CD4-positive, alpha-beta T cell (primary cell): ENCODE results near the gene MAST2. TPM values are rescaled to one million over a fixed set of nuclear protein-coding genes. Genes with fewer than 3 reads are reported as not detected.

Experiments used
- ATAC-seq: fragments of 200-7000 bp; cut with Tn5 transposase; one replicate; pipeline ENCODE4 v1.10.0; 2022; ENCODE audit warnings: mild to moderate bottlenecking; ENCODE audit not compliant: poor library complexity
- CTCF ChIA-PET: fragments of 350-600 bp; sonication (Branson Sonifier 250); formaldehyde crosslinking; loops from one replicate; lab custom pipeline; 2021; ENCODE audit warnings: antibody characterized with exemption, inconsistent platforms; lab: Charles Lee
- POLR2A ChIA-PET: fragments of 350-600 bp; sonication (Branson Sonifier 250); formaldehyde crosslinking; loops from one replicate; lab custom pipeline; 2021; ENCODE audit warnings: antibody characterized with exemption, inconsistent platforms; lab: Charles Lee
- DNase-seq, 14 experiments: peaks; one replicate each; pipeline ENCODE4 v3.0.0-alpha.2; 2013 to 2020; ENCODE audit warnings: mixed read lengths in 2 of 14
- H3K27ac ChIP-seq, 2 donors: one replicate each; pipeline versions ENCODE4 v1.5.1 to v1.7.0; 2013; ENCODE audit warnings: low read length in 2 of 2, low read depth in 1 of 2, mild to moderate bottlenecking in 1 of 2
- H3K27me3 ChIP-seq, 2 experiments: 1 replicate in 1 of 2; 2 replicates in 1 of 2; pipeline versions ENCODE4 v1.6.1 to v1.7.0; 2013; ENCODE audit warnings: low read length in 2 of 2, control low read depth in 1 of 2, mild to moderate bottlenecking in 1 of 2, moderate library complexity in 1 of 2; ENCODE audit not compliant: insufficient read depth in 2 of 2, control insufficient read depth in 1 of 2
- H3K36me3 ChIP-seq: one replicate; pipeline ENCODE4 v1.6.1; 2013; ENCODE audit warnings: low read length, control low read depth; ENCODE audit not compliant: insufficient read depth
- H3K4me1 ChIP-seq: one replicate; pipeline ENCODE4 v1.6.1; 2013; ENCODE audit warnings: low read length, control low read depth; ENCODE audit not compliant: insufficient read depth
- H3K4me3 ChIP-seq: one replicate; pipeline ENCODE4 v1.5.1; 2013; ENCODE audit warnings: mild to moderate bottlenecking, low read length, moderate library complexity
- H3K9me3 ChIP-seq, 2 experiments: 1 replicate in 1 of 2; 2 replicates in 1 of 2; pipeline versions ENCODE4 v1.6.1 to v1.7.0; 2013; ENCODE audit warnings: low read length in 2 of 2, mild to moderate bottlenecking in 2 of 2, control low read depth in 1 of 2, moderate library complexity in 1 of 2; ENCODE audit not compliant: control insufficient read depth in 1 of 2, insufficient read depth in 1 of 2
- H3K27ac Mint-ChIP-seq: one replicate; pipeline ENCODE4 v1.8.0; 2020; ENCODE audit warnings: mixed read lengths
- H3K27me3 Mint-ChIP-seq: one replicate; pipeline ENCODE4 v1.8.0; 2021; ENCODE audit warnings: mixed read lengths
- H3K36me3 Mint-ChIP-seq: one replicate; pipeline ENCODE4 v1.8.0; 2021; ENCODE audit warnings: low read depth, mixed read lengths
- H3K4me1 Mint-ChIP-seq: one replicate; pipeline ENCODE4 v1.8.0; 2021; ENCODE audit warnings: low read depth, mixed read lengths
- H3K4me3 Mint-ChIP-seq: one replicate; pipeline ENCODE4 v1.8.0; 2020; ENCODE audit warnings: mild to moderate bottlenecking, mixed read lengths
- H3K9me3 Mint-ChIP-seq: one replicate; pipeline ENCODE4 v1.8.0; 2020; ENCODE audit warnings: mixed read lengths
- CTCF ChIP-seq: fragments of 200-600 bp; IDR thresholded peaks from one replicate; pipeline ENCODE4 v1.8.0; 2022; ENCODE audit warnings: antibody characterized with exemption, mild to moderate bottlenecking
- intact Hi-C, 2 experiments: fragments of 100-400 bp; cut with DNase I in 1 of 2; cut with micrococcal nuclease in 1 of 2; formaldehyde crosslinking; loops; one replicate each; pipeline versions ENCODE4 v1.15.1 to v1.9.0; 2023 to 2025; cut with DNase I, micrococcal nuclease
- total RNA-seq, 174 experiments: library from RNA in 2 of 174; stranded (reverse) in 2 of 174; gene quantifications; one replicate each; pipeline ENCODE4 v1.2.3 and lab custom pipeline; 2021 to 2026

The MAST2 gene
- total RNA-seq, 2 experiments from 2014 or later, result 5.7 to 6.5 TPM

GRCh38 chr1:46021046-46021996, 217.9 kb downstream of the MAST2 start:
- ATAC-seq (no peak), DNase-seq (no peak)
- no peaks in the 10 kb centered on the region for H3K9me3 ChIP-seq
- no peak overlapping the region for H3K27ac Mint-ChIP-seq
- no peak for TF ChIP-seq CTCF
- no peaks in the 10 kb centered on the region for H3K4me1 ChIP-seq
- H3K4me1 Mint-ChIP-seq, result no peaks in the 10 kb centered on the region
- H3K36me3 ChIP-seq, result peaks cover 2% of the 10 kb centered on the region
- POLR2A ChIA-PET, result no interaction called here
- H3K4me3 ChIP-seq, result no peak overlapping the region
- H3K4me3 Mint-ChIP-seq, result no peak overlapping the region
- CTCF ChIA-PET, result no interaction called here
- no peaks in the 10 kb centered on the region for H3K9me3 Mint-ChIP-seq
- H3K36me3 Mint-ChIP-seq, result no peaks in the 10 kb centered on the region
- H3K27me3 ChIP-seq, result no peaks in the 10 kb centered on the region
- H3K27ac ChIP-seq, result no peak overlapping the region
- intact Hi-C loops, result no loop called here
- no peaks in the 10 kb centered on the region for H3K27me3 Mint-ChIP-seq

GRCh38 chr1:46026531-46026930, 223.1 kb downstream of the MAST2 start:
- no peaks in the 10 kb centered on the region for H3K9me3 ChIP-seq
- peaks cover 7% of the 10 kb centered on the region for H3K36me3 ChIP-seq
- Mint-ChIP-seq H3K27ac (no peak overlapping the region), H3K36me3 (no peaks in the 10 kb centered on the region), H3K27me3 (no peaks in the 10 kb centered on the region), H3K9me3 (no peaks in the 10 kb centered on the region), H3K4me1 (no peaks in the 10 kb centered on the region), H3K4me3 (no peak overlapping the region)
- no peak overlapping the region for H3K4me3 ChIP-seq
- ATAC-seq (no peak), DNase-seq (no peak)
- no peak for TF ChIP-seq CTCF
- CTCF ChIA-PET, result no interaction called here
- H3K27ac ChIP-seq, result no peak overlapping the region
- H3K4me1 ChIP-seq, result no peaks in the 10 kb centered on the region
- H3K27me3 ChIP-seq, result no peaks in the 10 kb centered on the region
- intact Hi-C loops, result no loop called here
- POLR2A ChIA-PET, result no interaction called here

- ChIA-PET POLR2A (no interaction called here), CTCF (no interaction called here)
- Histone ChIP-seq H3K4me3 (no peak overlapping the region), H3K4me1 (no peaks in the 10 kb centered on the region), H3K27me3 (no peaks in the 10 kb centered on the region), H3K27ac (no peak overlapping the region), H3K36me3 (peaks cover 5% of the 10 kb centered on the region), H3K9me3 (no peaks in the 10 kb centered on the region)
- no peaks in the 10 kb centered on the region for H3K36me3 Mint-ChIP-seq
- no peak overlapping the region for H3K27ac Mint-ChIP-seq
- no peaks in the 10 kb centered on the region for H3K9me3 Mint-ChIP-seq
- no peaks in the 10 kb centered on the region for H3K4me1 Mint-ChIP-seq
- no peak for ATAC-seq
- H3K4me3 Mint-ChIP-seq, result no peak overlapping the region
- no peak for TF ChIP-seq CTCF
- intact Hi-C loops, result no loop called here
- no peaks in the 10 kb centered on the region for H3K27me3 Mint-ChIP-seq
- no peak for DNase-seq
These were observed 224.6 kb downstream of the MAST2 start for GRCh38 chr1:46027788-46028573.
